ENCODE measurements around the gene RHOJ.
"Not testable (repeated sequence)": the region's sequence is repeated elsewhere in the genome, so short reads cannot be mapped to it uniquely, and the experiment has no call there.

Gene RHOJ

DNA sequence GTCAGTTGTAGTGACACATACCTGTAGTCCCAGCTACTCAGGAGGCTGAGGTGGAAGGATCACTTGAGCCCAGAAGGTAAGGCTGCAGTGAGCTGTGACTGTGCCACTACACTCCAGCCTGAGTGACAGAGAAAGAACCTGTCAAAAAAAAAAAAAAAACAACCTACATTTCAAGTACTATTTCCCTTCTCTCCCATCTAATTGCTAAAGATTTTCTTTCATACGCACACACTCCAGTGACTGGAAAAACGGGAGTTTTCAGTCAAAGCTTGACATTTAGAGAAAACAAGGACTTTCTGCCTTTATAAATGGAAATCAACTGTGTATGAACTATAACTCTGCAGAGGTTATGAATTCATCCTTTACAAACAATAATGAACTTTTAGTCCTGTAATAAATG, 88.6 kb downstream of the RHOJ start:
- Histone ChIP-seq H3K36me3 (ENCODE audit: control insufficient read depth in 2 of 2, insufficient read depth in 2 of 2, low read length in 2 of 2) (no peaks in the 10 kb centered on the region), H3K9ac (ENCODE audit: low read depth in 1 of 2, low read length in 2 of 2) (no peak overlapping the region), H3K27me3 (ENCODE audit: control insufficient read depth in 2 of 2, insufficient read depth in 2 of 2, low read length in 2 of 2) (no peaks in the 10 kb centered on the region), H3K27ac (ENCODE audit: low read depth in 2 of 2, low read length in 2 of 2) (no peak overlapping the region), H3K9me3 (ENCODE audit: control insufficient read depth in 2 of 2, low read length in 2 of 2) (no peaks in the 10 kb centered on the region), H3K4me1 (ENCODE audit: control insufficient read depth in 2 of 2, insufficient read depth in 2 of 2, low read length in 2 of 2) (no peaks in the 10 kb centered on the region), H3K4me3 (ENCODE audit: low read length in 2 of 2) (no peak overlapping the region)

DNA sequence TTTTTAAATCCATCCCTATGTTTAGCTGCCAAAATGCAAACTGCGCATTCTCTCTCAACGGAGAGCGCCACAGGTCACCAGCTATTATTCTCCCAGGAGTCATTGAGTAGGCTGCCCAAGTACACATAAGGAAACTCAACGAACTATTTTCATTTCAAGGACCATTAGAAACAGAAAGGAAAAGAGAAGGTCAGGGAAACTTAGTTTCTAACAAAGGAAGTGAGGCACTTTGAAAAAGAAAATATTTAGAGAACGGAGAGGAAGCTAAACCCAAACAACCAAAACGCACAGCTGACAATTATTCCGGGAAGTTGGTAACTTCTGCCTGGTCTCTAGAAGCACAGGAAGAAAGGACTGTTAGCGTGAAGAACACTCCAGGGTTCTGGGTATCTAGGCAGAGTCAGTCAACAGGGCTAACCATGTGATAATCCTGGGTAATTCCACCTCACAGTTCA, 91.0 kb downstream of the RHOJ start:
- peak overlapping the region; percentile 3 to 32 for H3K27ac ChIP-seq (ENCODE audit: low read depth in 2 of 2, low read length in 2 of 2)
- H3K4me1 ChIP-seq (ENCODE audit: control insufficient read depth in 2 of 2, insufficient read depth in 2 of 2, low read length in 2 of 2), result no peaks in the 10 kb centered on the region
- no peak overlapping the region for H3K9ac ChIP-seq (ENCODE audit: low read depth in 1 of 2, low read length in 2 of 2)
- no peaks in the 10 kb centered on the region for H3K27me3 ChIP-seq (ENCODE audit: control insufficient read depth in 2 of 2, insufficient read depth in 2 of 2, low read length in 2 of 2)
- no peaks in the 10 kb centered on the region for H3K36me3 ChIP-seq (ENCODE audit: control insufficient read depth in 2 of 2, insufficient read depth in 2 of 2, low read length in 2 of 2)
- no peaks in the 10 kb centered on the region for H3K9me3 ChIP-seq (ENCODE audit: control insufficient read depth in 2 of 2, low read length in 2 of 2)
- peak overlapping the region in 1 of 2 donors; percentile 32 for H3K4me3 ChIP-seq (ENCODE audit: low read length in 2 of 2)

- Histone ChIP-seq H3K4me1 (ENCODE audit: control insufficient read depth in 2 of 2, insufficient read depth in 2 of 2, low read length in 2 of 2) (no peaks in the 10 kb centered on the region), H3K4me3 (ENCODE audit: low read length in 2 of 2) (no peak overlapping the region), H3K9me3 (ENCODE audit: control insufficient read depth in 2 of 2, low read length in 2 of 2) (no peaks in the 10 kb centered on the region), H3K27me3 (ENCODE audit: control insufficient read depth in 2 of 2, insufficient read depth in 2 of 2, low read length in 2 of 2) (no peaks in the 10 kb centered on the region), H3K9ac (ENCODE audit: low read depth in 1 of 2, low read length in 2 of 2) (no peak overlapping the region), H3K36me3 (ENCODE audit: control insufficient read depth in 2 of 2, insufficient read depth in 2 of 2, low read length in 2 of 2) (no peaks in the 10 kb centered on the region), H3K27ac (ENCODE audit: low read depth in 2 of 2, low read length in 2 of 2) (peak overlapping the region; percentile 3 to 32)
Observed at GRCh38 chr14:63296060-63296563, 91.9 kb downstream of the RHOJ start.

DNA sequence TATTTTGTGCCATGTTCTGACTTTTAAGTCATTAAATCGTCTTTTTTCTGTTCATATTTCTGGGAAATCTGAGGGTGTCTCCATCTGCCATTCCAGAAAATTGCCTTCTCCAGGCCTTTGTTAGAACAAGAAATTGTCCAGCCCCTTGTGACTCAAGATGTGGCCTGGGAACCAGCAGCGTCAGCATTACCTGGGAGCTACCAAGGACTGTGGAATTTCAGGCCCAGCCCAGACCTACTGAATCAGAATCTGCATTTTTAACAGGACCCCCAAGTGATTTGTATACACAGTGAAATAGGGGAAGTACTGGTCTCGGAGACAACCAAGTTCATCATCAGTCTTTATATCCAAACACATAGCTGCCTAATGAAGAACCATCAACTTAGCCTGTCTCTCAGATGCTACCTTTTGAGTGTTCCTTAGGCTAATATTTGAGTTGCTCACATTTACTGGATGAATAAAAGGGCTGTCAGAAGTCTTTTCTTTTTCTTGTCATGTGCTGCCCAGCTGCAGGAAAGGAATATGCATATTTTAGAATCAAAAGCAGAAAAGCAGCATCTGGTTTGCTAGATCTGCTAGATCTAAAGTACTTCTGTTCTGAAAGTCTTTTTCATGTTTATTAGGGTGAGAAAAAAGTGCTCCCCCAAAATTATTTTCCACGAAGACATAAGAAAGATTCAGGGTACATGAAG, 93.3 kb downstream of the RHOJ start:
- no peaks in the 10 kb centered on the region for H3K4me1 ChIP-seq (ENCODE audit: control insufficient read depth in 2 of 2, insufficient read depth in 2 of 2, low read length in 2 of 2)
- H3K27ac ChIP-seq (ENCODE audit: low read depth in 2 of 2, low read length in 2 of 2), result no peak overlapping the region
- H3K4me3 ChIP-seq (ENCODE audit: low read length in 2 of 2), result no peak overlapping the region
- no peaks in the 10 kb centered on the region for H3K36me3 ChIP-seq (ENCODE audit: control insufficient read depth in 2 of 2, insufficient read depth in 2 of 2, low read length in 2 of 2)
- peaks cover 0 to 2% of the 10 kb centered on the region in 2 donors for H3K27me3 ChIP-seq (ENCODE audit: control insufficient read depth in 2 of 2, insufficient read depth in 2 of 2, low read length in 2 of 2)
- H3K9ac ChIP-seq (ENCODE audit: low read depth in 1 of 2, low read length in 2 of 2), result no peak overlapping the region
- H3K9me3 ChIP-seq (ENCODE audit: control insufficient read depth in 2 of 2, low read length in 2 of 2), result no peaks in the 10 kb centered on the region

- no peak overlapping the region for H3K9ac ChIP-seq (ENCODE audit: low read depth in 1 of 2, low read length in 2 of 2)
- H3K27me3 ChIP-seq (ENCODE audit: control insufficient read depth in 2 of 2, insufficient read depth in 2 of 2, low read length in 2 of 2), result peaks cover 0 to 2% of the 10 kb centered on the region in 2 donors
- no peaks in the 10 kb centered on the region for H3K9me3 ChIP-seq (ENCODE audit: control insufficient read depth in 2 of 2, low read length in 2 of 2)
- H3K36me3 ChIP-seq (ENCODE audit: control insufficient read depth in 2 of 2, insufficient read depth in 2 of 2, low read length in 2 of 2), result no peaks in the 10 kb centered on the region
- no peaks in the 10 kb centered on the region for H3K4me1 ChIP-seq (ENCODE audit: control insufficient read depth in 2 of 2, insufficient read depth in 2 of 2, low read length in 2 of 2)
- no peak overlapping the region for H3K27ac ChIP-seq (ENCODE audit: low read depth in 2 of 2, low read length in 2 of 2)
- no peak overlapping the region for H3K4me3 ChIP-seq (ENCODE audit: low read length in 2 of 2)
Observed at GRCh38 chr14:63299351-63300110, 95.3 kb downstream of the RHOJ start.

GRCh38 chr14:63300854-63301253, 96.6 kb downstream of the RHOJ start:
- Histone ChIP-seq H3K9ac (ENCODE audit: low read depth in 1 of 2, low read length in 2 of 2) (no peak overlapping the region), H3K9me3 (ENCODE audit: control insufficient read depth in 2 of 2, low read length in 2 of 2) (no peaks in the 10 kb centered on the region), H3K4me3 (ENCODE audit: low read length in 2 of 2) (no peak overlapping the region), H3K27me3 (ENCODE audit: control insufficient read depth in 2 of 2, insufficient read depth in 2 of 2, low read length in 2 of 2) (peaks cover 0 to 2% of the 10 kb centered on the region in 2 donors), H3K4me1 (ENCODE audit: control insufficient read depth in 2 of 2, insufficient read depth in 2 of 2, low read length in 2 of 2) (no peaks in the 10 kb centered on the region), H3K27ac (ENCODE audit: low read depth in 2 of 2, low read length in 2 of 2) (no peak overlapping the region), H3K36me3 (ENCODE audit: control insufficient read depth in 2 of 2, insufficient read depth in 2 of 2, low read length in 2 of 2) (no peaks in the 10 kb centered on the region)

DNA sequence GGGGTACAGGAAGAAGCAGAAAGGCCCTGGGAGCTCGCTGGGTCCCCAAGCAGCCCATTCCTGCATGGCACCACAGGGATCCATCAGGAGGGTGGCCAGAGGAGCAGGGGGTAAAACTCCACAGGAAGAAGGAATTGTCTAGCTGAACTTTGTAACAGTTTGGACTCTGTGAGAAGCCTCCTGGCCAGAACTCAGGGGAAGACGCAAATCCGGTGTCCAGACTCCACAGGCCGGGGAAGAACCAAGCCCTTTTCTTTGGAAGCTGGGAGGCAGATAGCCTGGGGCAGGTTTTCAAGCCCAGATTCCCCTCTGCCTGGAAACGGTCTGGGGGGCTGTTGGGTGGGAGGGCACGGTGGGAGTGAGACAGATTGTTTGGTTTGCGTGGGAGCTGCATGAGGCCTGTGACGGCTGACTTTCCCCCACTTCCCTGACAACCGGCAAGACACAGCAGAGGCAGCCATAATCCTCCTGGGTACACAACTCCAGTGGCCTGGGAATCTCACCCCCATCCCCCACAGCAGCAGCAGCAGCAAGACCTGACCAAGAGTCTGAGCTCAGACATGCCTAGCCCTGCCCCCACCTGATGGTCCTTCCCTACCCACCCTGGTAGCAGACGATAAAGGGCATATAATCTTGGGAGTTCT, 97.8 kb downstream of the RHOJ start:
- Histone ChIP-seq H3K27me3 (ENCODE audit: control insufficient read depth in 2 of 2, insufficient read depth in 2 of 2, low read length in 2 of 2) (peaks cover 0 to 2% of the 10 kb centered on the region in 2 donors), H3K4me1 (ENCODE audit: control insufficient read depth in 2 of 2, insufficient read depth in 2 of 2, low read length in 2 of 2) (no peaks in the 10 kb centered on the region), H3K9me3 (ENCODE audit: control insufficient read depth in 2 of 2, low read length in 2 of 2) (no peaks in the 10 kb centered on the region), H3K9ac (ENCODE audit: low read depth in 1 of 2, low read length in 2 of 2) (no peak overlapping the region), H3K4me3 (ENCODE audit: low read length in 2 of 2) (no peak overlapping the region), H3K36me3 (ENCODE audit: control insufficient read depth in 2 of 2, insufficient read depth in 2 of 2, low read length in 2 of 2) (no peaks in the 10 kb centered on the region), H3K27ac (ENCODE audit: low read depth in 2 of 2, low read length in 2 of 2) (no peak overlapping the region)

DNA sequence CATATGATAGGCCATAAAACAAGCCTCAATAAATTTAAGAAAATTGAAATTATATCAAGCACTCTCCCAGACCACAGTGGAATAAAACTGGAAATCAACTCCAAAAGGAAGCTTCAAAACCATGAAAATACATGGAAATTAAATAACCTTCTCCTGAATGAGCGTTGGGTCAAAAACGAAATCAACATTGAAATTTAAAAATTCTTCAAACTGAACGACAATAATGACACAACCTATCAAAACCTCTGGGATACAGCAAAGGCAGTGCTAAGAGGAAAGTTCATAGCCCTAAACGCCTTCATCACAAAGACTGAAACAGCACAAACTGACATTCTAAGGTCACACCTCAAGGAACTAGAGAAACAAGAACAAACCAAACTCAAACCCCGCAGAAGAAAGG, 100.2 kb downstream of the RHOJ start:
- H3K36me3 ChIP-seq (ENCODE audit: control insufficient read depth in 2 of 2, insufficient read depth in 2 of 2, low read length in 2 of 2); H3K9me3 ChIP-seq (ENCODE audit: control insufficient read depth in 2 of 2, low read length in 2 of 2); H3K27ac ChIP-seq (ENCODE audit: low read depth in 2 of 2, low read length in 2 of 2); H3K4me1 ChIP-seq (ENCODE audit: control insufficient read depth in 2 of 2, insufficient read depth in 2 of 2, low read length in 2 of 2); H3K27me3 ChIP-seq (ENCODE audit: control insufficient read depth in 2 of 2, insufficient read depth in 2 of 2, low read length in 2 of 2); H3K4me3 ChIP-seq (ENCODE audit: low read length in 2 of 2); H3K9ac ChIP-seq (ENCODE audit: low read depth in 1 of 2, low read length in 2 of 2): not testable (repeated sequence)

DNA sequence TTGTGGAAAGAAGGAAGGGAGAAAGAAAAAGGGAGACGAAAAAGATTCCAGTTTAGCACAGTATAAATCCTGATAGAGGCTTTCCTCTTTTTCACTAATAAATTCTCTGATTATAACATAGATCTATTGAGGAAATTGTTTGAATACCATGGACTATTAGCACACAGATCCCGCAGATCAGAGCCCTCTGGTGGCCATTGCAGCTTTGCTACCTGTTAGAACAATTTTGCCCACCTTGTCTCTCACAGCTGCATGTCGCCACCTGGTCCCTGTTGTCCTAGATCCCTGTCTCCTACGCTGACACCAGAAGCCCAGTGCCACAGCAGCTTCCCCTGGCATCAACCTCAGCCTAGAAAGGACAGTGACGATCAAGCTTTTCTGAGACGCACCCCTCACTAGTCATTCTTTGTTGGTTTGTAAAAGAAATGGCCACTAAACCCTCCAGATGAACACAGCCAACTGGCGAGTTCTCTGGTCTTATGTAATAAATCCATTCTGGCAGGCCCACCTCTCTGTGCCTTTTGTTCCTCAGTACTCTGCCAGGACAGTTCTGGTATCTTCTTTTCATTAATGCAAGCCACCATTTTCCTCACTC, 104.6 kb downstream of the RHOJ start:
- no peak overlapping the region for H3K27ac ChIP-seq (ENCODE audit: low read depth in 2 of 2, low read length in 2 of 2)
- no peaks in the 10 kb centered on the region for H3K4me1 ChIP-seq (ENCODE audit: control insufficient read depth in 2 of 2, insufficient read depth in 2 of 2, low read length in 2 of 2)
- no peak overlapping the region for H3K4me3 ChIP-seq (ENCODE audit: low read length in 2 of 2)
- H3K9me3 ChIP-seq (ENCODE audit: control insufficient read depth in 2 of 2, low read length in 2 of 2), result no peaks in the 10 kb centered on the region
- H3K9ac ChIP-seq (ENCODE audit: low read depth in 1 of 2, low read length in 2 of 2), result no peak overlapping the region
- no peaks in the 10 kb centered on the region for H3K36me3 ChIP-seq (ENCODE audit: control insufficient read depth in 2 of 2, insufficient read depth in 2 of 2, low read length in 2 of 2)
- H3K27me3 ChIP-seq (ENCODE audit: control insufficient read depth in 2 of 2, insufficient read depth in 2 of 2, low read length in 2 of 2), result no peaks in the 10 kb centered on the region

GRCh38 chr14:63318835-63319234, 114.6 kb downstream of the RHOJ start, which contains the start of gene GPHB5:
Gene GPHB5, minus strand, starts transcription at chr14:63318935. Its CDS starts 1,086 bp downstream, at chr14:63317849.
- Histone ChIP-seq H3K27ac (ENCODE audit: low read depth in 2 of 2, low read length in 2 of 2) (no peak within 1 kb of the TSS), H3K27me3 (ENCODE audit: control insufficient read depth in 2 of 2, insufficient read depth in 2 of 2, low read length in 2 of 2) (no peaks in the 10 kb centered on the region)

More at GRCh38 chr14:63318835-63319234, 114.6 kb downstream of the RHOJ start, which contains the start of gene GPHB5:
- H3K4me1 ChIP-seq (ENCODE audit: control insufficient read depth in 2 of 2, insufficient read depth in 2 of 2, low read length in 2 of 2), result no peaks in the 10 kb centered on the region
- H3K9me3 ChIP-seq (ENCODE audit: control insufficient read depth in 2 of 2, low read length in 2 of 2), result no peaks in the 10 kb centered on the region
- H3K9ac ChIP-seq (ENCODE audit: low read depth in 1 of 2, low read length in 2 of 2), result no peak within 1 kb of the TSS
- H3K4me3 ChIP-seq (ENCODE audit: low read length in 2 of 2), result no peak within 1 kb of the TSS
- no peaks in the 10 kb centered on the region for H3K36me3 ChIP-seq (ENCODE audit: control insufficient read depth in 2 of 2, insufficient read depth in 2 of 2, low read length in 2 of 2)
